GM12878 (cell line): ENCODE measurements around the gene ABHD2.

Source experiments
- ATF2 ChIP-seq: IDR thresholded peaks from 2 replicates; pipeline ENCODE4 v1.6.1; 2012; ENCODE audit warnings: low read length, inconsistent platforms
- CEBPB ChIP-seq, 2 experiments: fragments of 150-350 bp in 1 of 2; IDR thresholded peaks; 2 replicates each; pipeline ENCODE4 v1.6.1; 2012 to 2014; ENCODE audit warnings: low read depth in 2 of 2, low read length in 2 of 2, borderline replicate concordance in 1 of 2, inconsistent platforms in 1 of 2
- CTCF ChIP-seq, 3 experiments: IDR thresholded peaks in 2 of 3; conservative IDR thresholded peaks in 1 of 3; 2 replicates each; pipeline ENCODE4 v1.5.1; 2011; ENCODE audit warnings: low read depth in 3 of 3, low read length in 3 of 3, mild to moderate bottlenecking in 3 of 3, control low read depth in 2 of 3, moderate library complexity in 2 of 3, inconsistent platforms in 1 of 3, mixed read lengths in 1 of 3; ENCODE audit not compliant: control insufficient read depth in 2 of 3, insufficient read depth in 1 of 3; ENCODE audit errors: extremely low read depth in 1 of 3

DNA sequence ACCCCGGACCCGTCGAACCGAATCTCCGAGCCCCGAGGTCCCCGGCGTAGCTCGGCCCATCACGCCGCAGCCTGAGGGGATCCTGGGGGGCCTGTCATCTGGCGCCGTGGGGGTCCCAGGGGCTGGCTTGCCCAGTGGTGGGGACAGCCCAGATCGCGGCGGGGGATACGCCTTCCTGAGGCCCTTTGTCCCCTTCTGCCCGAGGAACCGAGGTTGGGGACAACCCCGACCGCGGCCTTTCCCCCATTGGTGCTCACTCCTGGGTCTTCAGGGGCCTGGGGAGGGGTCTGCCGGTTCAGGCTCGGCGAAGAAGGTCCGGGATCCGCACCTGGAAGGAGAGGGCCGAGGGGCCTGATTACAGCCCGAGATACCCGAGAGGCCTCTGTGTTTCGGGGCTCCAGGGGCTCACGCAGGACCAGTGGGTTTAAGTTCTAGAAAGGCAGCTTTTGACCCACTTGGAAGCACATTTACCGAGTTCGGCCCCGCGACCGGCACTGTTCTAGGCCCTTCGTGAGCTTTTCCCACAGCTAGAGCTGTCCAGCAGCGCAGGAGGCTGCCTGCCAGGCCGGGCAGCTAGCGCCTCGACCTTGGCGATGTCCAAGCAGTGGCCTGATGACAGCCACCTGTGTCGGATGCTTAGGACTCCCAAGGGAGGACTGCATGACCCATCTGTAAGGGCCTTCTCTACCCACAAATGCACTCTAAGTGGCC is 504 bp downstream of the ABHD2 start:
- TF ChIP-seq CTCF (IDR thresholded peaks at IDR 0.05 in 2 of 3, conservative IDR thresholded peaks at IDR 0.05 in 1 of 3; ENCODE audit: control insufficient read depth in 2 of 3, extremely low read depth in 1 of 3, insufficient read depth in 1 of 3, low read depth in 3 of 3, low read length in 3 of 3), result no peak
- TF ChIP-seq ATF2, result no peak
- TF ChIP-seq CEBPB (IDR thresholded peaks at IDR 0.05; ENCODE audit: borderline replicate concordance in 1 of 2, low read depth in 2 of 2, low read length in 2 of 2), result no peak
